Activated CD8-positive, alpha-beta T cell treated with anti-CD3 and anti-CD28 coated beads for 36 hours (primary cell): ENCODE results near the gene IGF2BP3. TPM values are rescaled to one million over a fixed set of nuclear protein-coding genes. Genes with fewer than 3 reads are reported as not detected.
"Not testable (repeated sequence)": the region's sequence is repeated elsewhere in the genome, so short reads cannot be mapped to it uniquely, and the experiment has no call there.

Source experiments
- ATAC-seq: fragments of 200-7000 bp; cut with Tn5 transposase; one replicate; pipeline ENCODE4 v1.10.0; 2021; ENCODE audit warnings: mild to moderate bottlenecking, moderate library complexity
- CTCF ChIA-PET: fragments of 350-600 bp; sonication (Branson Sonifier 250); formaldehyde crosslinking; loops from one replicate; lab custom pipeline; 2021; ENCODE audit warnings: antibody characterized with exemption; lab: Charles Lee
- POLR2A ChIA-PET: fragments of 350-600 bp; sonication (Branson Sonifier 250); formaldehyde crosslinking; loops from one replicate; lab custom pipeline; 2021; ENCODE audit warnings: antibody characterized with exemption; lab: Charles Lee
- DNase-seq: peaks from one replicate; pipeline ENCODE4 v3.0.0-alpha.2; 2020
- H3K27ac Mint-ChIP-seq: one replicate; pipeline ENCODE4 v1.8.0; 2021; ENCODE audit warnings: mild to moderate bottlenecking, mixed read lengths
- H3K27me3 Mint-ChIP-seq: one replicate; pipeline ENCODE4 v1.8.0; 2021; ENCODE audit warnings: mixed read lengths
- H3K36me3 Mint-ChIP-seq: one replicate; pipeline ENCODE4 v1.8.0; 2021; ENCODE audit warnings: low read depth, mixed read lengths
- H3K4me1 Mint-ChIP-seq: one replicate; pipeline ENCODE4 v1.8.0; 2021; ENCODE audit warnings: low read depth, mixed read lengths
- H3K4me3 Mint-ChIP-seq: one replicate; pipeline ENCODE4 v1.8.0; 2021; ENCODE audit warnings: mild to moderate bottlenecking, moderate library complexity, mixed read lengths
- H3K9me3 Mint-ChIP-seq: one replicate; pipeline ENCODE4 v1.8.0; 2021; ENCODE audit warnings: mixed read lengths
- CTCF ChIP-seq: fragments of 200-600 bp; IDR thresholded peaks from one replicate; pipeline ENCODE4 v1.8.0; 2022; ENCODE audit warnings: antibody characterized with exemption, mild to moderate bottlenecking
- intact Hi-C: fragments of 100-400 bp; cut with micrococcal nuclease; formaldehyde crosslinking; loops from one replicate; pipeline ENCODE4 v1.10.0; 2022
- total RNA-seq, 2 experiments: library from RNA; stranded (reverse); gene quantifications; one replicate each; pipeline ENCODE4 v1.2.3, GENCODE V29; 2021

Gene IGF2BP3
- total RNA-seq, result 1 to 10 TPM in 1 of 2 experiments, under 1 TPM in 1; 0.61 to 1.1 TPM

- ChIA-PET CTCF (interaction anchor here (1.4 to 4.5 kb wide), 3 partner anchors 40 to 208 kb away, joined by 4 to 18 read pairs (median 6); no protein-coding TSS in a partner anchor), POLR2A (interaction anchor here (0.7 to 0.9 kb wide), 2 partner anchors 60 to 64 kb away, joined by 3 read pairs; no protein-coding TSS in a partner anchor)
- Mint-ChIP-seq H3K27ac (peak within 1 kb of the TSS; percentile 66), H3K4me3 (peak within 1 kb of the TSS; percentile 76), H3K27me3 (peaks cover 63% of the 10 kb centered on the region), H3K9me3 (no peaks in the 10 kb centered on the region), H3K36me3 (no peaks in the 10 kb centered on the region), H3K4me1 (peaks cover 35% of the 10 kb centered on the region)
- TF ChIP-seq CTCF, result no peak
- intact Hi-C loops, result loop anchor here (5.0 kb wide), 1 partner anchor 193 kb away; no protein-coding TSS in a partner anchor
- ATAC-seq (no peak), DNase-seq (peak; percentile 48)
These were observed at the start of gene IGF2BP3 for GRCh38 chr7:23470330-23471105. Gene IGF2BP3 (minus strand): TSS chr7:23470491. CDS start chr7:23470110, 381 bp downstream.

GRCh38 chr7:23514755-23515154 is 44.5 kb upstream of the IGF2BP3 start:
- no peak for TF ChIP-seq CTCF
- intact Hi-C loops, result no loop called here
- DNase-seq (peak; percentile 21), ATAC-seq (peak; percentile 67)
- Mint-ChIP-seq H3K36me3 (peaks cover 75% of the 10 kb centered on the region), H3K27me3 (no peaks in the 10 kb centered on the region), H3K4me3 (no peak overlapping the region), H3K4me1 (peaks cover 22% of the 10 kb centered on the region), H3K9me3 (no peaks in the 10 kb centered on the region), H3K27ac (peak overlapping the region; percentile 64)
- CTCF ChIA-PET, result interaction anchor here (1.4 to 1.9 kb wide), 2 partner anchors 9 to 32 kb away, joined by 3 to 5 read pairs; no protein-coding TSS in a partner anchor
- POLR2A ChIA-PET, result interaction anchor here (0.5 to 0.6 kb wide), 3 partner anchors 12 to 1307 kb away, joined by 3 to 5 read pairs (median 4); no protein-coding TSS in a partner anchor

GRCh38 chr7:23513746-23514145 is 43.5 kb upstream of the IGF2BP3 start:
- CTCF ChIA-PET, intact Hi-C loops, H3K9me3 Mint-ChIP-seq, POLR2A ChIA-PET, DNase-seq, H3K4me3 Mint-ChIP-seq, H3K27me3 Mint-ChIP-seq, ATAC-seq: not testable (repeated sequence)
- H3K36me3 Mint-ChIP-seq, result peaks cover 74% of the 10 kb centered on the region
- peaks cover 22% of the 10 kb centered on the region for H3K4me1 Mint-ChIP-seq
- peak overlapping the region; percentile 62 for H3K27ac Mint-ChIP-seq

- no peak for TF ChIP-seq CTCF
- no peak for ATAC-seq
- no peak for DNase-seq
- Mint-ChIP-seq H3K4me3 (no peak overlapping the region), H3K27me3 (no peaks in the 10 kb centered on the region), H3K4me1 (peaks cover 7% of the 10 kb centered on the region), H3K36me3 (peaks cover 5% of the 10 kb centered on the region), H3K9me3 (no peaks in the 10 kb centered on the region), H3K27ac (no peak overlapping the region)
- ChIA-PET POLR2A (no interaction called here), CTCF (no interaction called here)
- intact Hi-C loops, result no loop called here
These were observed 23.7 kb upstream of the IGF2BP3 start for GRCh38 chr7:23494009-23494408.

- H3K9me3 Mint-ChIP-seq, result no peaks in the 10 kb centered on the region
- ATAC-seq (no peak), DNase-seq (no peak)
- H3K4me3 Mint-ChIP-seq, result peak overlapping the region; percentile 81
- TF ChIP-seq CTCF, result no peak
- no peak overlapping the region for H3K27ac Mint-ChIP-seq
- intact Hi-C loops, result no loop called here
- H3K27me3 Mint-ChIP-seq, result no peaks in the 10 kb centered on the region
- CTCF ChIA-PET, result interaction anchor here (1.7 to 2.2 kb wide), 2 partner anchors 55 to 219 kb away, joined by 4 to 6 read pairs; no protein-coding TSS in a partner anchor
- H3K4me1 Mint-ChIP-seq, result peaks cover 7% of the 10 kb centered on the region
- POLR2A ChIA-PET, result interaction anchor here (0.6 kb wide), 1 partner anchor 217 kb away, joined by 3 read pairs; no protein-coding TSS in a partner anchor
- no peaks in the 10 kb centered on the region for H3K36me3 Mint-ChIP-seq
These were observed 21.2 kb upstream of the IGF2BP3 start for GRCh38 chr7:23491502-23491901.
